AG10803 (cell line): ENCODE data around the gene ZSCAN30.

Experiments used
- DNase-seq: peaks from one replicate; pipeline ENCODE4 v3.0.0; 2010; ENCODE audit warnings: low read depth
- H3K4me3 ChIP-seq: 2 replicates; pipeline ENCODE4 v1.5.1; 2011; ENCODE audit warnings: mild to moderate bottlenecking, low read length, control low read depth
- CTCF ChIP-seq: conservative IDR thresholded peaks from 2 replicates; pipeline ENCODE4 v1.5.1; 2011; ENCODE audit warnings: mild to moderate bottlenecking, low read length, control low read depth, inconsistent platforms

Gene ZSCAN30

DNA sequence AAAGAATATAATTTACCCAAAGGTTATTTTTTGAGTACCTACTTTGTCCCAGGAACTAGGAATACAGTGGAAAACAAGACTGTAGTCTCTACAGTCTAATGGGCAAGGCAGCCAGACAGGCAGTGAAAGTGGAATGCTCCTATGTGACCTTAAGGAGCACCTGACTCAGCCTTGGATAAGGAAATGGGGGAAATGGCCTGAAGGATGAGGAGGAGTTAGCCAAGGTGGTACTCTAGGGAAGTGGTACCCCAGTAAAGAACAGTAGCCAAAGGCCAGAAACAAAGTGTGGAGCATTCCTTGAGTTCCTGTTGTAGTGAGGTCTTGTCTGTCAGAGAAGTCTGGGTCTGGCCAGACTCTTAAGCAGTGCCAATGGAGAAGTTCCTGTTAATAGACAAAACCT lies 43.2 kb downstream of the ZSCAN30 start:
- DNase-seq = no peak
- no peak for TF ChIP-seq CTCF
- no peak overlapping the region for H3K4me3 ChIP-seq

DNA sequence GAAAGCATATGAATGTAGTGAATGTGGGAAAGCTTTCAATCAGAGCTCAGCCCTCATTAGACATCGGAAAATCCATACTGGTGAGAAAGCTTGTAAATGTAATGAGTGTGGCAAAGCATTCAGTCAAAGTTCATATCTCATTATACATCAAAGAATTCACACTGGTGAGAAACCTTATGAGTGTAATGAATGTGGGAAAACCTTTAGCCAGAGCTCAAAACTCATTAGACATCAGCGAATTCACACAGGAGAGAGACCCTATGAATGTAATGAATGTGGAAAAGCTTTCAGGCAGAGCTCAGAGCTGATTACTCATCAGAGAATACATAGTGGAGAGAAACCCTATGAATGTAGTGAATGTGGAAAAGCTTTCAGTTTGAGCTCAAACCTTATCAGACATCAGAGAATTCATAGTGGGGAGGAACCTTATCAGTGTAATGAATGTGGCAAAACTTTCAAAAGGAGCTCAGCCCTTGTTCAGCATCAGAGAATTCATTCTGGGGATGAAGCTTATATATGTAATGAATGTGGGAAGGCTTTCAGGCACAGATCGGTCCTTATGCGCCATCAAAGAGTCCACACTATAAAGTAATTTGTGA lies 44.2 kb downstream of the ZSCAN30 start:
- no peak for TF ChIP-seq CTCF
- H3K4me3 ChIP-seq = no peak overlapping the region
- no peak for DNase-seq

DNA sequence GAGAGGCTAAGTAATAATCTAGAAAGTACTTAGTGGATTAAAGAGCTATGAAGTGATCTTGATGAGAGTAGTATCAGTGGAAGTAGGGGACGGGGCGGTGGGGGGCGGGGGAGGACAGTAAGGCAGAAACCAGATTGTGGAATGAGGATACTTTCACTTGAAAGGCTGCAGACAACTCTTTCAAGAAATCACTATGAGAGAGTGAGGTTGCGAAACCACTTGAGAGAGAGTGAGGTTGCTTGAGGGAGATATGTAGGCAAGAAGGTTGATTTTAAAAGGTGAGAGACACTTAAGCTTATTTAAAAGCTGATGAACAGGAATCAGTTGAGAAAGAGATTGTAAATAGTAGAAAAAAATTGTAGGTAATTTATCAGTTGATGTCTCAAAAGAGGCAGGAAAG lies 45.4 kb downstream of the ZSCAN30 start:
- TF ChIP-seq CTCF = no peak
- no peak overlapping the region for H3K4me3 ChIP-seq
- no peak for DNase-seq

GRCh38 chr18:35242426-35242825 lies 47.6 kb downstream of the ZSCAN30 start:
- H3K4me3 ChIP-seq = no peak overlapping the region
- no peak for DNase-seq
- no peak for TF ChIP-seq CTCF

DNA sequence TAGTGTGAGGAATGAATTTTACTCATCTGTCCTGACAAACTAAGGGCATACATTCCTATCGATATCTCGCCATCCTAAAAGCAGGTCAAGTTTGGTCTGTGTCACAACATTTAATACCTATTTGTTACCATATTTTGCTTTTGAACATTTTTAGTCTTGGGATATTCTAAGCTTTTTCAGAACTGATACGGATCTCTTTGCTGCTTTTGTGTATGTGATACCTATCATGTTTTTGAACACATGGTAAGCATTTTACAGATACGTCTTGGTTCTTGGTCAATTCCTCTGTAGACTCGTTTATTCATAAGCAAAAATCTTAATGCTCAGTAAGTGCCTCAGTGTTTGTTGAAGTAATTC lies 48.6 kb downstream of the ZSCAN30 start:
- DNase-seq = no peak
- peak overlapping the region; percentile 79 for H3K4me3 ChIP-seq
- no peak for TF ChIP-seq CTCF

DNA sequence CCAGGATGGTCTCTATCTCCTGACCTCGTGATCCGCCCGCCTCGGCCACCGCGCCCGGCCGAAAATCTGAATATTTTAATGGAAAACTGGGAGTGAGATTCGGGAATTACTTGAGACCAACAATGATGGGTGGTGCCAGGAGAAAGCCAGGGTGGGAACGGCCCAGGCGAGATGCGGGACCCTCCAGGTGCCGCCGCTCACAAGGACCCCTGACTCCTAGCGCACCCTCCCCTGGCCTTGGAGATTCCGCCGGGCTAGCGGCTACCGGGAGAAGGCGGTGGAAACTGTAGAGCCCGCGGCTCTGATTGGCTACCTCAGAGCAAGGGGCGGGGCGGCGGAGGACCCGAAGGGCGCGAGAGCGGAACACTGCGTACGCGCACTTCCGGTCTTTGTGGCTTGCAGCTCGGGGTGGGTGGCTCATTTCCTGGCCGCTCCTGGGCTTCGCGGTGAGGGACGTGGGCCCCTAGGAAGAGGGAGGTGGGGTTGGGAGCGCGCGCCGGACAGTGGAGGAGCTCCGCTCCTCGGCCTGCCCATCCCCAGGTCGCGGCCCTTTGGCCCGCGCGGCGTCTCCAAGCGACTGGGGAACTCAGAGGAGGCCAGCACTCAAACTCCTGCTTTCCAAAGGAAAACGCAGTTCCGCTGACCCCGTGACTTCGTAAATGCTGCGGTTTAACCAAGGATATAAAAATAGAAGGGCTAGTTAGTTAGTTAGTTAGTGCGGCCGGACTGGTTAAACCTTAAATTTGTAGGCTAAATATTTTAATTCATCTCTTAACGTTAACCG lies 49.2 kb downstream of the ZSCAN30 start, which contains the start of gene ZNF397:
Gene ZNF397 (plus strand): TSS at position 371 of the 784 bp plus-strand sequence. CDS start 1,437 bp downstream, outside the sequence.
- peak within 1 kb of the TSS; percentile 79 for H3K4me3 ChIP-seq
- TF ChIP-seq CTCF = no peak; the same call in 1 of the 2 replicates
- peak; percentile 95 for DNase-seq

DNA sequence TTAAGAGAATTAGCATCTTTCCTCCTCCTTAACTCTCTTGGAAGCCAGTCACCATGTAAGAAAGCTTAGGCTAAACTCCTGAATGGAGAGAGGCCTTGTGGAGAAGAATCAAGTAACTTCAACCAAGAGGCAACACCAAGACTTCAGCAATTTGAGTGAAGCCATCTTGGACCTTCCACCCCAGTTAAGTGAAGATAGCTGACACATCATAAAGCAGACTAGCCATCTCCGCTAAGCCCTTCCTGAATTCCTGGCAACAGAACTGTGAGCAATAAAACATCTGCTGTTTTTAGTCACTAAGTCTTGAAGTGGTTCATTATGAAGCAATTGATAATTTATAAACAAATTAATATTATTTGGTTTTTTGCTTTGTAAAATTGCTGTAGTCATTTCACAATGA lies 50.7 kb downstream of the ZSCAN30 start:
- TF ChIP-seq CTCF = no peak
- DNase-seq = no peak
- no peak overlapping the region for H3K4me3 ChIP-seq
